Neural cell (in vitro differentiated cells): ENCODE data around the gene ST6GALNAC5. TPM values are rescaled to one million over a fixed set of nuclear protein-coding genes. Genes with fewer than 3 reads are reported as not detected.

ENCODE experiments used
- H2AFZ ChIP-seq: fragments of 200-600, 300-800 bp; sonication (generic), shearing (Covaris generic); 2 replicates; pipeline ENCODE4 v1.6.0; 2014; ENCODE audit warnings: low read depth, mild to moderate bottlenecking, antibody characterized with exemption, low read length, moderate library complexity
- H3F3A ChIP-seq: fragments of 200-600 bp; shearing (Covaris generic); 2 replicates; pipeline ENCODE4 v1.6.1; 2016; ENCODE audit warnings: mild to moderate bottlenecking, moderate library complexity, mixed read lengths, antibody characterized with exemption, low read length; ENCODE audit not compliant: insufficient read depth, poor library complexity, severe bottlenecking
- H3K27ac ChIP-seq: fragments of 200-600, 300-800 bp; sonication (generic), shearing (Covaris generic); 2 replicates; pipeline ENCODE4 v1.5.1; 2014; ENCODE audit warnings: mild to moderate bottlenecking, low read length, moderate library complexity
- H3K27me3 ChIP-seq: fragments of 300-800, 200-600 bp; sonication (generic), shearing (Covaris generic); 2 replicates; pipeline ENCODE4 v1.6.0; 2014; ENCODE audit warnings: mild to moderate bottlenecking, low read depth, low read length, moderate library complexity; ENCODE audit not compliant: insufficient read depth
- H3K36me3 ChIP-seq: fragments of 300-800, 200-600 bp; sonication (generic), shearing (Covaris generic); 2 replicates; pipeline ENCODE4 v1.5.1; 2014; ENCODE audit warnings: mild to moderate bottlenecking, antibody characterized with exemption, low read length, moderate library complexity; ENCODE audit not compliant: insufficient read depth
- H3K4me2 ChIP-seq: fragments of 300-800, 200-600 bp; sonication (generic), shearing (Covaris generic); 2 replicates; pipeline ENCODE4 v1.6.0; 2014; ENCODE audit warnings: mild to moderate bottlenecking, low read length
- H3K4me3 ChIP-seq: fragments of 300-800, 200-600 bp; sonication (generic), shearing (Covaris generic); 2 replicates; pipeline ENCODE4 v1.5.1; 2014; ENCODE audit warnings: mild to moderate bottlenecking, low read length, moderate library complexity
- H3K79me2 ChIP-seq: fragments of 200-600 bp; shearing (Covaris generic); replicated peaks from 2 replicates; pipeline ENCODE4 v1.6.0; 2014; ENCODE audit warnings: mild to moderate bottlenecking, low read length, moderate library complexity; ENCODE audit not compliant: insufficient read depth
- H3K9ac ChIP-seq: fragments of 300-800, 200-600 bp; sonication (generic), shearing (Covaris generic); 2 replicates; pipeline ENCODE4 v1.6.1; 2016; ENCODE audit warnings: mild to moderate bottlenecking, low read length, mixed read lengths
- H3K9me2 ChIP-seq: fragments of 200-600 bp; shearing (Covaris generic); 2 replicates; pipeline ENCODE4 v1.6.1; 2016; ENCODE audit warnings: mild to moderate bottlenecking, low read length, mixed read lengths; ENCODE audit not compliant: insufficient read depth
- H3K9me3 ChIP-seq: fragments of 200-600, 300-800 bp; sonication (generic), shearing (Covaris generic); 2 replicates; pipeline ENCODE4 v1.6.1; 2016; ENCODE audit warnings: mild to moderate bottlenecking, mixed run types, low read length, moderate library complexity, mixed read lengths
- H4K20me1 ChIP-seq: fragments of 200-600 bp; shearing (Covaris generic); 2 replicates; pipeline ENCODE4 v1.6.1; 2016; ENCODE audit warnings: mild to moderate bottlenecking, mixed run types; ENCODE audit not compliant: insufficient read depth
- EP300 ChIP-seq: fragments of 450-650 bp; conservative IDR thresholded peaks from 2 replicates; pipeline ENCODE4 v1.6.1; 2014; ENCODE audit warnings: antibody characterized with exemption, mild to moderate bottlenecking, moderate library complexity; ENCODE audit not compliant: poor library complexity, severe bottlenecking
- EZH2 ChIP-seq: fragments of 200-600, 300-800 bp; shearing (Covaris generic), sonication (generic); IDR thresholded peaks from 2 replicates; pipeline ENCODE4 v1.6.1; 2014; ENCODE audit warnings: antibody characterized with exemption, low read length, borderline replicate concordance, mild to moderate bottlenecking; ENCODE audit not compliant: insufficient read depth, poor library complexity, severe bottlenecking
- MXI1 ChIP-seq: fragments of 450-650 bp; conservative IDR thresholded peaks from 2 replicates; pipeline ENCODE4 v1.6.1; 2014; ENCODE audit warnings: antibody characterized with exemption, mild to moderate bottlenecking; ENCODE audit not compliant: poor library complexity, severe bottlenecking
- POLR2AphosphoS5 ChIP-seq: IDR thresholded peaks from 2 replicates; pipeline ENCODE4 v1.6.1; 2012
- RAD21 ChIP-seq: fragments of 450-650 bp; conservative IDR thresholded peaks from 2 replicates; pipeline ENCODE4 v1.6.1; 2014; ENCODE audit warnings: antibody characterized with exemption, mild to moderate bottlenecking, moderate library complexity
- SMC3 ChIP-seq: fragments of 450-650 bp; conservative IDR thresholded peaks from 2 replicates; pipeline ENCODE4 v1.6.1; 2014; ENCODE audit warnings: antibody characterized with exemption, mild to moderate bottlenecking, moderate library complexity; ENCODE audit not compliant: poor library complexity
- TAF1 ChIP-seq: IDR thresholded peaks from 2 replicates; pipeline ENCODE4 v1.6.1; 2012; ENCODE audit warnings: low read depth
- polyA plus RNA-seq: library from polyadenylated mRNA; depleted of rRNA; stranded (reverse); fragments of >200 nt; gene quantifications from 2 replicates; pipeline ENCODE4 v1.2.3, GENCODE V29; 2014
- TF ChIP-seq, protein P1 (sequence below): IDR thresholded peaks from 2 replicates; pipeline ENCODE4 v1.6.1; 2012; ENCODE audit warnings: borderline replicate concordance
- TF ChIP-seq, protein P2 (sequence below): fragments of 450-650 bp; IDR thresholded peaks from 2 replicates; pipeline ENCODE4 v1.5.1; 2014; ENCODE audit warnings: antibody characterized with exemption, mild to moderate bottlenecking, moderate library complexity; ENCODE audit not compliant: poor library complexity, severe bottlenecking

Gene ST6GALNAC5
- polyA plus RNA-seq, 1 donor from 2014 or later: 57.3 TPM

DNA sequence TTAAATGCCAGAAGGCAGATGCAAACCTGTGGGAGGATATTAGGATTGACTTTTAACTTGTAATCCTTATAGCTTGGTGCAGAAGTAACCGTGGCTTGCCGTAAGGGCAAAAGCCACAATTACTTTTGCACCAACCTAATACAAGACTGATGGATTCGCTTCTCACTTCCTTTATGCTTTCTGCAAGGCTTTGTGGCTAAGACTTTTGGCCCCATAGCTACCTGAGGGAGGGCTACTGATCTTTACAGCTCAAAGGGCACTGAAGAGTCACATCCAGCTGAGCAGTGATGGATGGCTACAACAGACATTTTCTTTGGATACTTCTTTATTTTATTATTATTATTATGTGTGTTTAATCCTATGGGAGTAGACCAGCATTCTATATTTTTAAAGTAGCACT, 140.4 kb downstream of the ST6GALNAC5 start:
- no peak overlapping the region for H3K4me3 ChIP-seq
- no peaks in the 10 kb centered on the region for H3K27me3 ChIP-seq
- no peaks in the 10 kb centered on the region for H3K36me3 ChIP-seq
- no peak overlapping the region for H3K27ac ChIP-seq
- no peak overlapping the region for H3K9ac ChIP-seq
- no peaks in the 10 kb centered on the region for H3K9me2 ChIP-seq
- H3K9me3 ChIP-seq: no peaks in the 10 kb centered on the region
- TF ChIP-seq MXI1 (no peak), EZH2 (no peak), POLR2AphosphoS5 (no peak), EP300 (no peak), TAF1 (no peak), RAD21 (no peak), SMC3 (no peak)
- TF ChIP-seq, protein P1, sequence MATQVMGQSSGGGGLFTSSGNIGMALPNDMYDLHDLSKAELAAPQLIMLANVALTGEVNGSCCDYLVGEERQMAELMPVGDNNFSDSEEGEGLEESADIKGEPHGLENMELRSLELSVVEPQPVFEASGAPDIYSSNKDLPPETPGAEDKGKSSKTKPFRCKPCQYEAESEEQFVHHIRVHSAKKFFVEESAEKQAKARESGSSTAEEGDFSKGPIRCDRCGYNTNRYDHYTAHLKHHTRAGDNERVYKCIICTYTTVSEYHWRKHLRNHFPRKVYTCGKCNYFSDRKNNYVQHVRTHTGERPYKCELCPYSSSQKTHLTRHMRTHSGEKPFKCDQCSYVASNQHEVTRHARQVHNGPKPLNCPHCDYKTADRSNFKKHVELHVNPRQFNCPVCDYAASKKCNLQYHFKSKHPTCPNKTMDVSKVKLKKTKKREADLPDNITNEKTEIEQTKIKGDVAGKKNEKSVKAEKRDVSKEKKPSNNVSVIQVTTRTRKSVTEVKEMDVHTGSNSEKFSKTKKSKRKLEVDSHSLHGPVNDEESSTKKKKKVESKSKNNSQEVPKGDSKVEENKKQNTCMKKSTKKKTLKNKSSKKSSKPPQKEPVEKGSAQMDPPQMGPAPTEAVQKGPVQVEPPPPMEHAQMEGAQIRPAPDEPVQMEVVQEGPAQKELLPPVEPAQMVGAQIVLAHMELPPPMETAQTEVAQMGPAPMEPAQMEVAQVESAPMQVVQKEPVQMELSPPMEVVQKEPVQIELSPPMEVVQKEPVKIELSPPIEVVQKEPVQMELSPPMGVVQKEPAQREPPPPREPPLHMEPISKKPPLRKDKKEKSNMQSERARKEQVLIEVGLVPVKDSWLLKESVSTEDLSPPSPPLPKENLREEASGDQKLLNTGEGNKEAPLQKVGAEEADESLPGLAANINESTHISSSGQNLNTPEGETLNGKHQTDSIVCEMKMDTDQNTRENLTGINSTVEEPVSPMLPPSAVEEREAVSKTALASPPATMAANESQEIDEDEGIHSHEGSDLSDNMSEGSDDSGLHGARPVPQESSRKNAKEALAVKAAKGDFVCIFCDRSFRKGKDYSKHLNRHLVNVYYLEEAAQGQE: no peak
- TF ChIP-seq, protein P2, sequence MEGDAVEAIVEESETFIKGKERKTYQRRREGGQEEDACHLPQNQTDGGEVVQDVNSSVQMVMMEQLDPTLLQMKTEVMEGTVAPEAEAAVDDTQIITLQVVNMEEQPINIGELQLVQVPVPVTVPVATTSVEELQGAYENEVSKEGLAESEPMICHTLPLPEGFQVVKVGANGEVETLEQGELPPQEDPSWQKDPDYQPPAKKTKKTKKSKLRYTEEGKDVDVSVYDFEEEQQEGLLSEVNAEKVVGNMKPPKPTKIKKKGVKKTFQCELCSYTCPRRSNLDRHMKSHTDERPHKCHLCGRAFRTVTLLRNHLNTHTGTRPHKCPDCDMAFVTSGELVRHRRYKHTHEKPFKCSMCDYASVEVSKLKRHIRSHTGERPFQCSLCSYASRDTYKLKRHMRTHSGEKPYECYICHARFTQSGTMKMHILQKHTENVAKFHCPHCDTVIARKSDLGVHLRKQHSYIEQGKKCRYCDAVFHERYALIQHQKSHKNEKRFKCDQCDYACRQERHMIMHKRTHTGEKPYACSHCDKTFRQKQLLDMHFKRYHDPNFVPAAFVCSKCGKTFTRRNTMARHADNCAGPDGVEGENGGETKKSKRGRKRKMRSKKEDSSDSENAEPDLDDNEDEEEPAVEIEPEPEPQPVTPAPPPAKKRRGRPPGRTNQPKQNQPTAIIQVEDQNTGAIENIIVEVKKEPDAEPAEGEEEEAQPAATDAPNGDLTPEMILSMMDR: no peak
- peaks cover 12% of the 10 kb centered on the region for H3K79me2 ChIP-seq
- no peaks in the 10 kb centered on the region for H3F3A ChIP-seq
- H3K4me2 ChIP-seq: no peak overlapping the region
- H4K20me1 ChIP-seq: no peaks in the 10 kb centered on the region
- H2AFZ ChIP-seq: no peak overlapping the region

- Histone ChIP-seq H3K79me2 (peaks cover 12% of the 10 kb centered on the region), H2AFZ (no peak overlapping the region), H3K36me3 (no peaks in the 10 kb centered on the region), H3K9ac (no peak overlapping the region), H3K27me3 (no peaks in the 10 kb centered on the region), H3K27ac (no peak overlapping the region), H3K9me3 (no peaks in the 10 kb centered on the region), H4K20me1 (no peaks in the 10 kb centered on the region), H3K9me2 (no peaks in the 10 kb centered on the region), H3K4me2 (no peak overlapping the region), H3K4me3 (no peak overlapping the region), H3F3A (peaks cover 13% of the 10 kb centered on the region)
- TF ChIP-seq, protein P2: no peak
- TF ChIP-seq SMC3 (no peak), POLR2AphosphoS5 (no peak), MXI1 (no peak), EZH2 (no peak), TAF1 (no peak)
Measured at GRCh38 chr1:77010937-77011336, 143.7 kb downstream of the ST6GALNAC5 start.
